NB4 (cell line): ENCODE data around the gene ENTREP3.

Experiments
- DNase-seq: peaks from one replicate; pipeline ENCODE4 v3.0.0; 2010; ENCODE audit warnings: low read depth
- H3K4me3 ChIP-seq: one replicate; pipeline ENCODE4 v1.5.1; 2011; ENCODE audit warnings: mild to moderate bottlenecking, low read depth, low read length, moderate library complexity
- CTCF ChIP-seq: IDR thresholded peaks from one replicate; pipeline ENCODE4 v1.5.1; 2012; ENCODE audit warnings: low read depth, low read length
- MAX ChIP-seq: IDR thresholded peaks from 2 replicates; pipeline ENCODE4 v1.6.1; 2011; ENCODE audit warnings: low read depth, low read length
- MYC ChIP-seq: IDR thresholded peaks from 2 replicates; pipeline ENCODE4 v1.6.1; 2011; ENCODE audit warnings: low read depth, low read length
- POLR2A ChIP-seq: IDR thresholded peaks from 2 replicates; pipeline ENCODE4 v1.6.1; 2011; ENCODE audit warnings: mild to moderate bottlenecking; ENCODE audit not compliant: insufficient read length; ENCODE audit errors: extremely low read depth

ENTREP3 gene

GRCh38 chr1:155255243-155256007 is at the start of gene ENTREP3:
Gene ENTREP3, minus strand, starts transcription at chr1:155255483. Its CDS starts 606 bp downstream, at chr1:155254877.
- TF ChIP-seq MAX: peak; percentile 52; the same call in 1 of the 2 replicates
- no peak for TF ChIP-seq CTCF
- TF ChIP-seq MYC: peak; percentile 74
- peak; percentile 54 for TF ChIP-seq POLR2A
- peak; percentile 83 for DNase-seq
- H3K4me3 ChIP-seq: peak within 1 kb of the TSS; percentile 53

GRCh38 chr1:155304558-155305063 is 49.3 kb upstream of the ENTREP3 start:
- DNase-seq: no peak
- no peak for TF ChIP-seq POLR2A
- TF ChIP-seq MAX: no peak
- TF ChIP-seq CTCF: no peak
- no peak for TF ChIP-seq MYC
- no peak overlapping the region for H3K4me3 ChIP-seq

- no peak for DNase-seq
- no peak for TF ChIP-seq CTCF
- no peak for TF ChIP-seq POLR2A
- no peak for TF ChIP-seq MAX
- no peak for TF ChIP-seq MYC
- H3K4me3 ChIP-seq: no peak within 1 kb of the TSS
Observed at GRCh38 chr1:155301342-155301841, 46.1 kb upstream of the ENTREP3 start, which contains the start of gene PKLR. Gene PKLR, minus strand, starts transcription at chr1:155301438. Its CDS starts 43 bp downstream, at chr1:155301395.

- DNase-seq: no peak
- no peak overlapping the region for H3K4me3 ChIP-seq
- no peak for TF ChIP-seq POLR2A
- no peak for TF ChIP-seq CTCF
- TF ChIP-seq MYC: no peak
- no peak for TF ChIP-seq MAX
Observed at GRCh38 chr1:155300553-155301329, 45.5 kb upstream of the ENTREP3 start.

- TF ChIP-seq CTCF: no peak
- TF ChIP-seq MAX: no peak
- no peak for TF ChIP-seq POLR2A
- TF ChIP-seq MYC: no peak
- no peak overlapping the region for H3K4me3 ChIP-seq
- no peak for DNase-seq
Observed at GRCh38 chr1:155300024-155300423, 44.7 kb upstream of the ENTREP3 start.
